ENCODE data around the gene CBX4. TPM values are rescaled to one million over a fixed set of nuclear protein-coding genes. Genes with fewer than 3 reads are reported as not detected.
"Not testable (repeated sequence)": the region's sequence is repeated elsewhere in the genome, so short reads cannot be mapped to it uniquely, and the experiment has no call there.

Gene CBX4
- total and polyA plus RNA-seq, 7 donors, result 1.9 to 7.8 (median 3.3) TPM

DNA sequence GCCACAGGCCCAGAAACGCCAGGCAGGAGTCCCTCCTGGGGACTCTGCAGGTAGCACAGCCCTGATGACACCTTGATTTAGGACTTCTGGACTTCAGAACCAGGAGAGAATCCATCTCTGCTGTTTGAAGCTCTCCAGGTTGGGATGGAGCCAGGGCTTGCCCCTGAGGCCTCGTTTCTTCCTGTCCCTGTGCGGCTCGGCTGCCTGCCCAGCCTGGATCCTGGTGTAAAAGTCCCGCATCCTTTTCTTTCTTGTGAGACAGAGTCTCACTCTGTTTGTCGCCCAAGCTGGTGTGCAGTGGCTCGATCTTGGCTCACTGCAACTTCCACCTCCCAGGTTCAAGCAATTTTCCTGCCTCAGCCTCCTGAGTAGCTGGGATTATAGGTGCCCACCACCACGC lies 17.9 kb upstream of the CBX4 start:
- 70 to 74% (median 71%) methylated on average over 8 of the region's 8 CpGs for WGBS, 3 donors
- H3K27ac ChIP-seq, result no peak overlapping the region
- no peak overlapping the region for H3K4me3 ChIP-seq
- no peak for ATAC-seq
- intact Hi-C loops (cut with DNase I), result no loop called here
- no peaks in the 10 kb centered on the region for H3K4me1 ChIP-seq
- TF ChIP-seq, protein P1, sequence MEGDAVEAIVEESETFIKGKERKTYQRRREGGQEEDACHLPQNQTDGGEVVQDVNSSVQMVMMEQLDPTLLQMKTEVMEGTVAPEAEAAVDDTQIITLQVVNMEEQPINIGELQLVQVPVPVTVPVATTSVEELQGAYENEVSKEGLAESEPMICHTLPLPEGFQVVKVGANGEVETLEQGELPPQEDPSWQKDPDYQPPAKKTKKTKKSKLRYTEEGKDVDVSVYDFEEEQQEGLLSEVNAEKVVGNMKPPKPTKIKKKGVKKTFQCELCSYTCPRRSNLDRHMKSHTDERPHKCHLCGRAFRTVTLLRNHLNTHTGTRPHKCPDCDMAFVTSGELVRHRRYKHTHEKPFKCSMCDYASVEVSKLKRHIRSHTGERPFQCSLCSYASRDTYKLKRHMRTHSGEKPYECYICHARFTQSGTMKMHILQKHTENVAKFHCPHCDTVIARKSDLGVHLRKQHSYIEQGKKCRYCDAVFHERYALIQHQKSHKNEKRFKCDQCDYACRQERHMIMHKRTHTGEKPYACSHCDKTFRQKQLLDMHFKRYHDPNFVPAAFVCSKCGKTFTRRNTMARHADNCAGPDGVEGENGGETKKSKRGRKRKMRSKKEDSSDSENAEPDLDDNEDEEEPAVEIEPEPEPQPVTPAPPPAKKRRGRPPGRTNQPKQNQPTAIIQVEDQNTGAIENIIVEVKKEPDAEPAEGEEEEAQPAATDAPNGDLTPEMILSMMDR (IDR thresholded peaks at IDR 0.05), result no peak
- H3K9me3 ChIP-seq, result no peaks in the 10 kb centered on the region
- no peaks in the 10 kb centered on the region for H3K36me3 ChIP-seq (ENCODE audit: insufficient read depth in 1 of 2, low read depth in 1 of 2)
- no peak for DNase-seq
- H3K27me3 ChIP-seq (ENCODE audit: insufficient read depth in 3 of 3, low read length in 2 of 3), result peaks cover 0 to 84% (median 8%) of the 10 kb centered on the region in 3 donors

DNA sequence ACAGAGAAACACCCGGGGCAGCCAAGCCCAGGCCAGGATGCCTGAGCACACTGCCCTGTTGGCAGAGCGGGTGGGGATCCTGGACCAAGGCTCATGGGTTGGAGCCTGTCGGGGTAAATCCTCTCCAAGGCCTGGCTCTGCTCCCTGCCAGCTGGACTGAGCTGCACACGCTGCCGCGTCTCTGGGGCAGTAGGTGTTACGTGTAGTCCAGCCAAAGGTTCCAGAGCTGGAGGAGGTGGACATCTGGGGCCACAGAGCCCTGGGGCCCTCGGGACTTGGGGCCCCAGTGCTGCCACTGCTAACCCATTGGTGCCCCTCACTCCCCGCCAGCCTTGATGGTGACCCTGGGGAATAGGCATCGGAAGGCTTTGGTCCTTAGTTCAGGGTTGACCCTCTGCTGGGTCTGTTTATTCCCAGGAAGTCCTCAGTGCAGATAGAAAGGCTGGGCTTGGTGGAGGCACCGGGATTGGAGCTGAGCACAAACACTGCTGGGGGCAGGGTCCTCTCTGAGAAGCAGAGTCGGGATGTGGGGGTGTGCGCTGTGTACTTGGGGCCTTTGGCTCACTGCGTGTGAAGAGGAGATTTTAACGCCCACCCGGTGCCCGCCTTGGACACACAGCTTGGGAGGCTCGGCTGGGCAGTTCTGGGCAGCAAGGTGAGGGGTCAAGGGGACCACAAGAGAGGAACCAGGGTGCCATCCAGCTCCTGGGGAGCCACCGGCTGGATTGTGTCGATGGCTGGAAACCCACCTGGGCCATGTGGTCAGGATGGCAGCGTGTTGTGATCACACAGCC lies 16.3 kb upstream of the CBX4 start:
- TF ChIP-seq, protein P1 (IDR thresholded peaks at IDR 0.05), result no peak
- H3K4me3 ChIP-seq, result no peak overlapping the region
- no peaks in the 10 kb centered on the region for H3K36me3 ChIP-seq (ENCODE audit: insufficient read depth in 1 of 2, low read depth in 1 of 2)
- intact Hi-C loops (cut with DNase I), result no loop called here
- 47 to 63% (median 51%) methylated on average over 21 of the region's 21 CpGs for WGBS, 3 donors
- no peak for DNase-seq
- H3K4me1 ChIP-seq, result no peaks in the 10 kb centered on the region
- H3K27ac ChIP-seq, result no peak overlapping the region
- H3K9me3 ChIP-seq, result no peaks in the 10 kb centered on the region
- ATAC-seq, result peak in 1 of 4 donors; percentile 30
- H3K27me3 ChIP-seq (ENCODE audit: insufficient read depth in 3 of 3, low read length in 2 of 3), result peaks cover 0 to 86% (median 8%) of the 10 kb centered on the region in 3 donors

DNA sequence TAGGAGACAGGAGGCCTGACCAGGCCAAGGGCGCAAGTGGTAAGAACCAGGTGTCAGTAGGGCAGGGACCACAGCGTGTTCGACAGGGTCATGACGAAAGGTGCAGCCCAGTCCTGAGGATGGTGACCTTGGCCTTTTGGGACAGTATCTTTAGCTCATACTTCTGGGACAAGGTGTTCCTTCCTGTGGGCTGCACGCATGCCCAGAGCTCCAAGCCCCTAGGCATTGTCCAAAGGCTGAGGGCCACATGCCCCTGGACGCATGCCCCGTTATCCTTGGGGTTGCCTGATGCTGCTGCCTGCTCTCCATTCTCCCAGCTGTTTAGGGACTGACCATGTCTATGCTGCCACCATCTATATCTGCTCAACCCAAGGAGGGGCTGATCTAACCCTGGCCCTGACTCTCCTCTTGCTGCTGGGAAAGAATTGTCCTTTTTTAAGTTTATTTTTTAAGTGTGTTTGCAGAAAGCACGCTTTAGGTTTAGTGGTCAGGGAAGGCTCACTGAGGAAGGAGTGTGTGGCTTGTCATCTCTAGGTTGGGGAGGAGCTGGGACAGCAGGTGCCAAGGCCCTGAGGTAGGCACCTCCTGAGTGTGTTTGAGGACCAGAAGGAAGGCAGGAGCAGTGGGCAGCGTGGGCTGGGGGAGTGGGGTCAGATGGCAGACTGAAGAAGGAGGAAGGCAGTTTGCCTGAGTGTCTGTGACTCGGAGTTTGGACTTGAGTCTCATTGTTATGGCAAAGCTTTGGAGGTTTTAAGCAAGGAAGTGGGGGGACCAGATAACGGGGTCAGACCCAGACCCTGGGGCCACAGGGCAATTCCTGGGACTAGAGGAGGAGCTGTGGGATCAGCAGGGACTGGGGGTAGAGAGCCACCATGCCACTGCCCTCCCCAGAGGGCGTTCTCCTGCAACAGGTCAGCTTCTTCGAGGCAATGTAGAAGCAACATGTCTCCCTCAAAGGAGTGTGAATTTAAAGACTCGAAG lies 15.1 kb upstream of the CBX4 start:
- ATAC-seq (no peak), DNase-seq (no peak)
- intact Hi-C loops (cut with DNase I), result no loop called here
- no peaks in the 10 kb centered on the region for H3K9me3 ChIP-seq
- TF ChIP-seq, protein P1 (IDR thresholded peaks at IDR 0.05), result no peak
- 74 to 83% (median 78%) methylated on average over 14 of the region's 14 CpGs for WGBS, 3 donors
- H3K27me3 ChIP-seq (ENCODE audit: insufficient read depth in 3 of 3, low read length in 2 of 3), result peaks cover 0 to 82% (median 8%) of the 10 kb centered on the region in 3 donors
- no peaks in the 10 kb centered on the region for H3K4me1 ChIP-seq
- no peak overlapping the region for H3K27ac ChIP-seq
- no peaks in the 10 kb centered on the region for H3K36me3 ChIP-seq (ENCODE audit: insufficient read depth in 1 of 2, low read depth in 1 of 2)
- H3K4me3 ChIP-seq, result no peak overlapping the region

DNA sequence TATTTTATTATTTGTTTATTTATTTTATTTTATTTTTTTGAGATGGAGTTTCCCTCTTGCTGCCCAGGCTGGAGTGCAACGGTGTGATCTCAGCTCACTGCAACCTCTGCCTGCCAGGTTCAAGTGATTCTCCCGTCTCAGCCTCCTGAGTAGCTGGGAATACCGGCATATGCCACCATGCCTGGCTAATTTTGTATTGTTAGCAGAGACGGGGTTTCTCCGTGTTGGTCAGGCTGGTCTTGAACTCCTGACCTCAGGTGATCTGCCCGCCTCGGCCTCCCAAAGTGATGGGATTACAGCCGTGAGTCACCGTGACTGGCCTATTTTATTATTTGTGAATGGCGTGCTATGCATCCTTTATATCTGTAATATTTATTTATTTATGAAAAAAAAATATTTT lies 13.9 kb upstream of the CBX4 start:
- DNase-seq; ATAC-seq; H3K4me3 ChIP-seq; H3K27ac ChIP-seq; intact Hi-C loops (cut with DNase I); H3K36me3 ChIP-seq (ENCODE audit: insufficient read depth in 1 of 2, low read depth in 1 of 2); H3K9me3 ChIP-seq; H3K4me1 ChIP-seq: not testable (repeated sequence)
- peaks cover 0 to 83% (median 8%) of the 10 kb centered on the region in 3 donors for H3K27me3 ChIP-seq (ENCODE audit: insufficient read depth in 3 of 3, low read length in 2 of 3)
- 82 to 86% (median 82%) methylated on average over 10 of the region's 10 CpGs for WGBS, 3 donors

DNA sequence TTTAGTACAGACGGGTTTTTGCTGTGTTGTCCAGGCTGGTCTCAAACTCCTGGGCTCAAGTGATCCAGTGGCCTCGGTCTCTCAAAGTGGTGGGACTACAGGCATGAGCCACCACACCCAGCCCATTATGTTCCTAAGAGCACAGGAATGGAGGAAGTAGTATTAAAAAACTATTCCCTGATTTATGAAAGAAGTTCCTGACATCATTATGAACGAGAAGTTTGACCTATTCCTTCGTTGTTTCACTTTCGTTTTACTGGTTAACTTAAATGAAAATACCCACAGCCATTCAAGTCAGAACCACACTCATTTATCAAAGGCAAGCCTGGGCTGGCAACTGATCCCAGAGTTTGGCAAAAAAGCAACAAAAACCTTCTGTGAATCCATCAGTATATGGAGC lies 13.5 kb upstream of the CBX4 start:
- Histone ChIP-seq H3K4me1 (no peaks in the 10 kb centered on the region), H3K36me3 (ENCODE audit: insufficient read depth in 1 of 2, low read depth in 1 of 2) (no peaks in the 10 kb centered on the region), H3K27me3 (ENCODE audit: insufficient read depth in 3 of 3, low read length in 2 of 3) (peaks cover 0 to 83% (median 9%) of the 10 kb centered on the region in 3 donors), H3K4me3 (peak overlapping the region; percentile 31), H3K27ac (no peak overlapping the region), H3K9me3 (no peaks in the 10 kb centered on the region)
- 45 to 48% (median 47%) methylated on average over 5 of the region's 5 CpGs for WGBS, 3 donors
- intact Hi-C loops (cut with DNase I), result no loop called here
- TF ChIP-seq, protein P1 (IDR thresholded peaks at IDR 0.05), result no peak
- ATAC-seq (no peak), DNase-seq (no peak)

All from psoas muscle (tissue), 8 donors.